ENCODE results near the gene WDR6. TPM values are rescaled to one million over a fixed set of nuclear protein-coding genes. Genes with fewer than 3 reads are reported as not detected.

The WDR6 gene
- total and polyA plus RNA-seq, 10 of the 15 experiments (the other 5 are each of a cell fraction or from before 2014, with no cell fraction given): 21.3 to 169 (median 107) TPM

DNA sequence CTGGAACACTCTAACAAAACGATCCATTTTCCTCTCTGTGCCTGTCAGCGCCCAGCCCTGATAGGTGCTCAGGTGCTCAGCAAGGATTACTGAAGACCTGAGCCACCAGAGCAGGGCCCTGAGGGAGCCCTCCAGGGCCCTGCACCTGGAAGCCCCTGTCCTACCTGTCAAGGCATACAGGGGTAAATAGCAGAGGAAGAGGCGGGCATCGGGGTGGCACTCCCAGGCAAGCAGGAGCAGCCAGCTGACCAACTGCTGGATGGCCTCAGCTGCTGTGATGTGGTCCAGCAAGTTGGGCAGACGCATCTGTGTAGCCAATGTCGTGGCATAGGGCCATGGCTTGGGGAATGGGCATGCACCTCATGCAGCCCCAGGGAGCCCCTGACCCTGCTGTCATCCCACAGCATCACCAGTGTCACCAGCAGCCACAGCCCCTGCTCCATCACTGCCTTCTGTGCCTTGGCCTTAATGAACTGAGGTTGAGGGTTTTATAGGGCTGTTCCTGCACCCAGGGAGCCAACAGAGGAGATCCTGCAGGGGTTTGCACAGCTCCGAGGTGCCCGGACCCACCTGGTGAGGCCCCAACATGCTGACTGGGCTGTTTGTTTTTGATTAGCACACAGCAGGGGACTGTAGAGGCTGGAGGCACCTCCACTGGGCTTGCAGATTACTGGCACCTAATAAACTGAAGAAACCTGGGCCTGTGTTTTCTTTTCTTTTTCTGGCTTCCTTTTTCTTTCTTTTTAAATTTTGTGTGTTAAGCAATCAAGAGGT, 7.9 kb upstream of the WDR6 start:
- no peaks in the 10 kb centered on the region for H3K79me2 ChIP-seq (ENCODE audit: control insufficient read depth, insufficient read depth, low read length)
- no peak overlapping the region for H3K27ac ChIP-seq (ENCODE audit: control insufficient read depth, insufficient read depth)
- no peak overlapping the region for H3K4me3 ChIP-seq
- H3K9me3 ChIP-seq (replicated peaks; ENCODE audit: control insufficient read depth, insufficient read depth, low read length): no peaks in the 10 kb centered on the region
- SMC1A ChIA-PET (ENCODE audit: uncharacterized antibody, unreplicated experiment): no interaction called here
- BruUV-seq (replicated peaks): no TSS peak
- no peak overlapping the region for H3K9ac ChIP-seq (ENCODE audit: control insufficient read depth, insufficient read depth, low read length)
- POLR2A ChIA-PET: no interaction called here
- no peaks in the 10 kb centered on the region for H3K4me1 ChIP-seq (ENCODE audit: control insufficient read depth, insufficient read depth, low read length)
- no peaks in the 10 kb centered on the region for H4K20me1 ChIP-seq (ENCODE audit: control insufficient read depth, insufficient read depth)
- CTCF ChIA-PET: no interaction called here
- in situ Hi-C loops (cut with MboI) (no loop called here), intact Hi-C loops (cut with micrococcal nuclease; ENCODE audit: unreplicated experiment) (no loop called here)
- TF ChIP-seq EP300 (IDR thresholded peaks at IDR 0.05; ENCODE audit: borderline replicate concordance in 1 of 2, control insufficient read depth in 1 of 2, low read depth in 2 of 2, low read length in 2 of 2) (no peak), CBX3 (IDR thresholded peaks at IDR 0.05; ENCODE audit: borderline replicate concordance, low read depth) (no peak), RUNX3 (IDR thresholded peaks at IDR 0.05; ENCODE audit: low read length) (no peak), STAT1 (conservative IDR thresholded peaks at IDR 0.05) (no peak), EZH2 (IDR thresholded peaks at IDR 0.05; ENCODE audit: borderline replicate concordance, control insufficient read depth, low read depth, low read length) (no peak), RFX5 (IDR thresholded peaks at IDR 0.05; ENCODE audit: low read depth, low read length) (no peak), NR2C2 (IDR thresholded peaks at IDR 0.05; ENCODE audit: borderline replicate concordance, control insufficient read depth, insufficient read length, low read depth) (no peak), KDM1A (IDR thresholded peaks at IDR 0.05; ENCODE audit: borderline replicate concordance) (no peak)
- TF ChIP-seq, protein P1, sequence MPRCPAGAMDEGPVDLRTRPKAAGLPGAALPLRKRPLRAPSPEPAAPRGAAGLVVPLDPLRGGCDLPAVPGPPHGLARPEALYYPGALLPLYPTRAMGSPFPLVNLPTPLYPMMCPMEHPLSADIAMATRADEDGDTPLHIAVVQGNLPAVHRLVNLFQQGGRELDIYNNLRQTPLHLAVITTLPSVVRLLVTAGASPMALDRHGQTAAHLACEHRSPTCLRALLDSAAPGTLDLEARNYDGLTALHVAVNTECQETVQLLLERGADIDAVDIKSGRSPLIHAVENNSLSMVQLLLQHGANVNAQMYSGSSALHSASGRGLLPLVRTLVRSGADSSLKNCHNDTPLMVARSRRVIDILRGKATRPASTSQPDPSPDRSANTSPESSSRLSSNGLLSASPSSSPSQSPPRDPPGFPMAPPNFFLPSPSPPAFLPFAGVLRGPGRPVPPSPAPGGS (IDR thresholded peaks at IDR 0.05; ENCODE audit: borderline replicate concordance, insufficient read depth, low read depth, low read length, poor library complexity, severe bottlenecking): no peak
- TF ChIP-seq, protein P2, sequence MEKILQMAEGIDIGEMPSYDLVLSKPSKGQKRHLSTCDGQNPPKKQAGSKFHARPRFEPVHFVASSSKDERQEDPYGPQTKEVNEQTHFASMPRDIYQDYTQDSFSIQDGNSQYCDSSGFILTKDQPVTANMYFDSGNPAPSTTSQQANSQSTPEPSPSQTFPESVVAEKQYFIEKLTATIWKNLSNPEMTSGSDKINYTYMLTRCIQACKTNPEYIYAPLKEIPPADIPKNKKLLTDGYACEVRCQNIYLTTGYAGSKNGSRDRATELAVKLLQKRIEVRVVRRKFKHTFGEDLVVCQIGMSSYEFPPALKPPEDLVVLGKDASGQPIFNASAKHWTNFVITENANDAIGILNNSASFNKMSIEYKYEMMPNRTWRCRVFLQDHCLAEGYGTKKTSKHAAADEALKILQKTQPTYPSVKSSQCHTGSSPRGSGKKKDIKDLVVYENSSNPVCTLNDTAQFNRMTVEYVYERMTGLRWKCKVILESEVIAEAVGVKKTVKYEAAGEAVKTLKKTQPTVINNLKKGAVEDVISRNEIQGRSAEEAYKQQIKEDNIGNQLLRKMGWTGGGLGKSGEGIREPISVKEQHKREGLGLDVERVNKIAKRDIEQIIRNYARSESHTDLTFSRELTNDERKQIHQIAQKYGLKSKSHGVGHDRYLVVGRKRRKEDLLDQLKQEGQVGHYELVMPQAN (conservative IDR thresholded peaks at IDR 0.05): no peak
- WGBS (ENCODE audit: insufficient coverage, insufficient replicate concordance, low lambda C conversion rate, missing lambda C conversion rate): 82% methylated on average over 7 of the region's 8 CpGs
- ATAC-seq (no peak), DNase-seq (ENCODE audit: low read depth, low spot score) (no peak), FAIRE-seq (no peak)
- RAD21 ChIA-PET (ENCODE audit: unreplicated experiment): no interaction called here
- no peaks in the 10 kb centered on the region for H3K27me3 ChIP-seq (replicated peaks in 1 of 2; ENCODE audit: control insufficient read depth in 2 of 2, insufficient read depth in 2 of 2, low read length in 1 of 2)
- H2AFZ ChIP-seq (ENCODE audit: control insufficient read depth, low read depth, low read length): no peak overlapping the region
- H3K36me3 ChIP-seq (ENCODE audit: control insufficient read depth in 2 of 2, insufficient read depth in 2 of 2, low read length in 1 of 2): no peaks in the 10 kb centered on the region
- H3K4me2 ChIP-seq (ENCODE audit: control insufficient read depth, insufficient read depth): no peak overlapping the region
